WTC11 (cell line): ENCODE measurements around the gene LAMA2. TPM values are rescaled to one million over a fixed set of nuclear protein-coding genes. Genes with fewer than 3 reads are reported as not detected.

Experiments
- ATAC-seq: fragments of 200-7000 bp; cut with Tn5 transposase; 2 replicates; pipeline ENCODE4 v1.10.0; 2021; ENCODE audit warnings: mild to moderate bottlenecking, moderate library complexity
- CTCF ChIA-PET: fragments of 300-600 bp; sonication (Branson Sonifier 250); formaldehyde crosslinking; loops from one replicate; lab custom pipeline; 2021; ENCODE audit warnings: antibody characterized with exemption; lab: Charles Lee
- POLR2A ChIA-PET: fragments of 350-600 bp; sonication (Branson Sonifier 250); formaldehyde crosslinking; loops from one replicate; lab custom pipeline; 2021; ENCODE audit warnings: antibody characterized with exemption; lab: Charles Lee
- DNase-seq: peaks from one replicate; pipeline ENCODE4 v3.0.0; 2021; ENCODE audit warnings: low spot score
- H3K27ac Mint-ChIP-seq: 2 replicates; pipeline ENCODE4 v1.8.0; 2021; ENCODE audit warnings: mixed read lengths
- H3K27me3 Mint-ChIP-seq: 2 replicates; pipeline ENCODE4 v1.8.0; 2021; ENCODE audit warnings: low read depth, mild to moderate bottlenecking, moderate library complexity, mixed read lengths
- H3K36me3 Mint-ChIP-seq: 2 replicates; pipeline ENCODE4 v1.8.0; 2021; ENCODE audit warnings: mixed read lengths
- H3K4me1 Mint-ChIP-seq: 2 replicates; pipeline ENCODE4 v1.8.0; 2022; ENCODE audit warnings: mixed read lengths
- H3K4me3 Mint-ChIP-seq: 2 replicates; pipeline ENCODE4 v1.8.0; 2021; ENCODE audit warnings: mild to moderate bottlenecking, moderate library complexity, mixed read lengths
- H3K9me3 Mint-ChIP-seq: 2 replicates; pipeline ENCODE4 v1.8.0; 2021; ENCODE audit warnings: mixed read lengths
- AFF4 ChIP-seq: sonication (generic); formaldehyde crosslinking; IDR thresholded peaks from 2 replicates; pipeline ENCODE4 v1.8.1; 2023; ENCODE audit warnings: mild to moderate bottlenecking, missing genetic modification reagents, borderline replicate concordance
- ATF3 ChIP-seq: sonication (generic); formaldehyde crosslinking; conservative IDR thresholded peaks from 2 replicates; pipeline ENCODE4 v1.8.1; 2022; ENCODE audit warnings: mild to moderate bottlenecking, missing genetic modification reagents
- CREB1 ChIP-seq: sonication (generic); formaldehyde crosslinking; IDR thresholded peaks from 2 replicates; pipeline ENCODE4 v1.8.0; 2023; ENCODE audit warnings: mild to moderate bottlenecking, missing genetic modification reagents
- ESRRA ChIP-seq: sonication (generic); formaldehyde crosslinking; IDR thresholded peaks from 2 replicates; pipeline ENCODE4 v1.8.1; 2022; ENCODE audit warnings: mild to moderate bottlenecking, missing genetic modification reagents, borderline replicate concordance
- FOXJ3 ChIP-seq: sonication (generic); formaldehyde crosslinking; IDR thresholded peaks from 2 replicates; pipeline ENCODE4 v1.9.0; 2021; ENCODE audit warnings: missing genetic modification reagents, mild to moderate bottlenecking, borderline replicate concordance
- GABPB1 ChIP-seq: sonication (generic); formaldehyde crosslinking; IDR thresholded peaks from 2 replicates; pipeline ENCODE4 v1.8.1; 2023; ENCODE audit warnings: mild to moderate bottlenecking, missing genetic modification reagents
- GRHL2 ChIP-seq: fragments of 250-450 bp; sonication (Bioruptor Pico); IDR thresholded peaks from 2 replicates; pipeline ENCODE4 v1.8.0; 2022; ENCODE audit warnings: mild to moderate bottlenecking, moderate library complexity; ENCODE audit not compliant: insufficient replicate concordance, severe bottlenecking
- GTF2I ChIP-seq: fragments of 250-450 bp; sonication (Bioruptor Pico); conservative IDR thresholded peaks from 2 replicates; pipeline ENCODE4 v1.4.0; 2021; ENCODE audit warnings: mild to moderate bottlenecking
- KAT7 ChIP-seq: sonication (generic); formaldehyde crosslinking; IDR thresholded peaks from 2 replicates; pipeline ENCODE4 v1.8.1; 2023; ENCODE audit warnings: missing genetic modification reagents, mild to moderate bottlenecking, borderline replicate concordance
- MXD4 ChIP-seq: fragments of 250-450 bp; sonication (Bioruptor Pico); IDR thresholded peaks from 2 replicates; pipeline ENCODE4 v1.8.0; 2021; ENCODE audit warnings: mild to moderate bottlenecking, moderate library complexity, borderline replicate concordance
- NR3C1 ChIP-seq: sonication (generic); formaldehyde crosslinking; conservative IDR thresholded peaks from 2 replicates; pipeline ENCODE4 v1.8.1; 2023; ENCODE audit warnings: low read depth, mild to moderate bottlenecking, missing genetic modification reagents
- OVOL2 ChIP-seq: fragments of 250-450 bp; sonication (Bioruptor Pico); IDR thresholded peaks from 2 replicates; pipeline ENCODE4 v1.9.0; 2021; ENCODE audit warnings: mild to moderate bottlenecking, borderline replicate concordance
- PREB ChIP-seq: sonication (generic); formaldehyde crosslinking; IDR thresholded peaks from 2 replicates; pipeline ENCODE4 v1.8.1; 2022; ENCODE audit warnings: mild to moderate bottlenecking, missing genetic modification reagents, moderate library complexity, borderline replicate concordance
- RELA ChIP-seq: sonication (generic); formaldehyde crosslinking; IDR thresholded peaks from 2 replicates; pipeline ENCODE4 v1.8.1; 2022; ENCODE audit warnings: missing genetic modification reagents, mild to moderate bottlenecking, borderline replicate concordance
- SP1 ChIP-seq: sonication (generic); formaldehyde crosslinking; conservative IDR thresholded peaks from 2 replicates; pipeline ENCODE4 v1.8.1; 2022; ENCODE audit warnings: missing genetic modification reagents
- ZBTB21 ChIP-seq: sonication (generic); formaldehyde crosslinking; IDR thresholded peaks from 2 replicates; pipeline ENCODE4 v1.8.1; 2023; ENCODE audit warnings: mild to moderate bottlenecking, missing genetic modification reagents, borderline replicate concordance
- ZNF121 ChIP-seq: sonication (generic); formaldehyde crosslinking; IDR thresholded peaks from 2 replicates; pipeline ENCODE4 v1.8.0; 2023; ENCODE audit warnings: missing genetic modification reagents
- ZNF263 ChIP-seq: sonication (generic); formaldehyde crosslinking; IDR thresholded peaks from 2 replicates; pipeline ENCODE4 v1.8.1; 2022; ENCODE audit warnings: low read depth, mild to moderate bottlenecking, moderate library complexity, missing genetic modification reagents
- total RNA-seq: library from RNA; stranded (reverse); gene quantifications from 3 replicates; pipeline ENCODE4 v1.2.3, GENCODE V29; 2021
- TF ChIP-seq, protein P1 (sequence below): fragments of 250-450 bp; sonication (Bioruptor Pico); IDR thresholded peaks from 2 replicates; pipeline ENCODE4 v1.8.0; 2021; ENCODE audit warnings: mild to moderate bottlenecking
- TF ChIP-seq, protein P2 (sequence below): sonication (generic); formaldehyde crosslinking; IDR thresholded peaks from 2 replicates; pipeline ENCODE4 v1.8.0; 2023; ENCODE audit warnings: missing genetic modification reagents, mild to moderate bottlenecking, borderline replicate concordance
- TF ChIP-seq, protein P3 (sequence below): fragments of 200-600 bp; IDR thresholded peaks from 2 replicates; pipeline ENCODE4 v1.8.0; 2022; ENCODE audit warnings: antibody characterized with exemption

Gene LAMA2
- total RNA-seq, 1 experiment from 2014 or later: 6.6 TPM

- TF ChIP-seq PREB (CRISPR knock-in tag): no peak
- TF ChIP-seq RELA (CRISPR knock-in tag): no peak
- TF ChIP-seq, protein P1, sequence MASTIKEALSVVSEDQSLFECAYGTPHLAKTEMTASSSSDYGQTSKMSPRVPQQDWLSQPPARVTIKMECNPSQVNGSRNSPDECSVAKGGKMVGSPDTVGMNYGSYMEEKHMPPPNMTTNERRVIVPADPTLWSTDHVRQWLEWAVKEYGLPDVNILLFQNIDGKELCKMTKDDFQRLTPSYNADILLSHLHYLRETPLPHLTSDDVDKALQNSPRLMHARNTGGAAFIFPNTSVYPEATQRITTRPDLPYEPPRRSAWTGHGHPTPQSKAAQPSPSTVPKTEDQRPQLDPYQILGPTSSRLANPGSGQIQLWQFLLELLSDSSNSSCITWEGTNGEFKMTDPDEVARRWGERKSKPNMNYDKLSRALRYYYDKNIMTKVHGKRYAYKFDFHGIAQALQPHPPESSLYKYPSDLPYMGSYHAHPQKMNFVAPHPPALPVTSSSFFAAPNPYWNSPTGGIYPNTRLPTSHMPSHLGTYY (CRISPR knock-in tag): no peak
- TF ChIP-seq, protein P2, sequence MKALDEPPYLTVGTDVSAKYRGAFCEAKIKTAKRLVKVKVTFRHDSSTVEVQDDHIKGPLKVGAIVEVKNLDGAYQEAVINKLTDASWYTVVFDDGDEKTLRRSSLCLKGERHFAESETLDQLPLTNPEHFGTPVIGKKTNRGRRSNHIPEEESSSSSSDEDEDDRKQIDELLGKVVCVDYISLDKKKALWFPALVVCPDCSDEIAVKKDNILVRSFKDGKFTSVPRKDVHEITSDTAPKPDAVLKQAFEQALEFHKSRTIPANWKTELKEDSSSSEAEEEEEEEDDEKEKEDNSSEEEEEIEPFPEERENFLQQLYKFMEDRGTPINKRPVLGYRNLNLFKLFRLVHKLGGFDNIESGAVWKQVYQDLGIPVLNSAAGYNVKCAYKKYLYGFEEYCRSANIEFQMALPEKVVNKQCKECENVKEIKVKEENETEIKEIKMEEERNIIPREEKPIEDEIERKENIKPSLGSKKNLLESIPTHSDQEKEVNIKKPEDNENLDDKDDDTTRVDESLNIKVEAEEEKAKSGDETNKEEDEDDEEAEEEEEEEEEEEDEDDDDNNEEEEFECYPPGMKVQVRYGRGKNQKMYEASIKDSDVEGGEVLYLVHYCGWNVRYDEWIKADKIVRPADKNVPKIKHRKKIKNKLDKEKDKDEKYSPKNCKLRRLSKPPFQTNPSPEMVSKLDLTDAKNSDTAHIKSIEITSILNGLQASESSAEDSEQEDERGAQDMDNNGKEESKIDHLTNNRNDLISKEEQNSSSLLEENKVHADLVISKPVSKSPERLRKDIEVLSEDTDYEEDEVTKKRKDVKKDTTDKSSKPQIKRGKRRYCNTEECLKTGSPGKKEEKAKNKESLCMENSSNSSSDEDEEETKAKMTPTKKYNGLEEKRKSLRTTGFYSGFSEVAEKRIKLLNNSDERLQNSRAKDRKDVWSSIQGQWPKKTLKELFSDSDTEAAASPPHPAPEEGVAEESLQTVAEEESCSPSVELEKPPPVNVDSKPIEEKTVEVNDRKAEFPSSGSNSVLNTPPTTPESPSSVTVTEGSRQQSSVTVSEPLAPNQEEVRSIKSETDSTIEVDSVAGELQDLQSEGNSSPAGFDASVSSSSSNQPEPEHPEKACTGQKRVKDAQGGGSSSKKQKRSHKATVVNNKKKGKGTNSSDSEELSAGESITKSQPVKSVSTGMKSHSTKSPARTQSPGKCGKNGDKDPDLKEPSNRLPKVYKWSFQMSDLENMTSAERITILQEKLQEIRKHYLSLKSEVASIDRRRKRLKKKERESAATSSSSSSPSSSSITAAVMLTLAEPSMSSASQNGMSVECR (CRISPR knock-in tag): no peak
- TF ChIP-seq SP1: no peak
- TF ChIP-seq GTF2I (CRISPR knock-in tag): no peak
- no peak for TF ChIP-seq NR3C1 (CRISPR knock-in tag)
Observed at GRCh38 chr6:129105793-129106192, 222.9 kb downstream of the LAMA2 start (continued).

- DNase-seq: no peak
- H3K4me3 Mint-ChIP-seq: no peak overlapping the region
- no peak for ATAC-seq
- ChIA-PET POLR2A (no interaction called here), CTCF (no interaction called here)
- H3K27ac Mint-ChIP-seq: no peak overlapping the region
- no peaks in the 10 kb centered on the region for H3K27me3 Mint-ChIP-seq
- TF ChIP-seq ZNF263 (CRISPR knock-in tag) (no peak), ZBTB21 (CRISPR knock-in tag) (no peak)
- no peaks in the 10 kb centered on the region for H3K36me3 Mint-ChIP-seq
- no peaks in the 10 kb centered on the region for H3K9me3 Mint-ChIP-seq
- peaks cover 24% of the 10 kb centered on the region for H3K4me1 Mint-ChIP-seq
Observed at GRCh38 chr6:129108337-129108736, 225.4 kb downstream of the LAMA2 start.

DNA sequence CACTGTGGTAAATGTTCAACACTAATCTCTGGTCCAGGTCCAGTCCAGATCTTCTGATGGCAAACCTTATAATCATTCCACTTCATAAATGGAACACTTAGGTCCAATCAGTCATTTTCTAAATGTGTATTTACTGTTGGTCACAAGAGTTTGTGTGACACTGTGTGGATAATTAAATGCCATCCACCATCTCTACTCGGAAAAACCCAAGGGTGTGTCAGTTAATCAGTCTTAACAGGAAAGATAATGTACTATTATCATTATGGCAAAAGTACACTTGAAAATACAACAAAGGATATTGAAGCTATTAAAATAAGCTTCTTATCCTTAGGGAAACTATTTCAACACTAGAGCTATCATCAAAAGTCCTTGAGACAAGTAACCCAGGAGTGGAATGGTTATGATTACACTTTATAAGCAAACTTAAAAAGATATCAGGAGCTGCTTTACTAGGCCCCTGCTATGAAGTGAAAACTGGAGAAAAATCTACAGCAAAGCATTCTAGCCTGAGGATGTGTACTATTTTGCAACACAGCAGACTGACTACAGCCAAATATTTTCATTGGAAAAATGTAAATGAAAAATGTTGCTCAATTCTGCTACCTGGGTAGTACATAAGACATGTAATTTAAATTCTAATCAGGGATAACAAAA lies 227.9 kb downstream of the LAMA2 start:
- ATAC-seq (no peak), DNase-seq (no peak)
- Mint-ChIP-seq H3K36me3 (no peaks in the 10 kb centered on the region), H3K4me1 (peaks cover 19% of the 10 kb centered on the region), H3K9me3 (no peaks in the 10 kb centered on the region), H3K4me3 (no peak overlapping the region), H3K27ac (no peak overlapping the region), H3K27me3 (no peaks in the 10 kb centered on the region)
- TF ChIP-seq OVOL2 (CRISPR knock-in tag): no peak
- TF ChIP-seq GRHL2: no peak
- TF ChIP-seq KAT7 (CRISPR knock-in tag): no peak
- no peak for TF ChIP-seq ATF3 (CRISPR knock-in tag)
- TF ChIP-seq MXD4 (CRISPR knock-in tag): no peak
- no peak for TF ChIP-seq ZNF121
- TF ChIP-seq, protein P3, sequence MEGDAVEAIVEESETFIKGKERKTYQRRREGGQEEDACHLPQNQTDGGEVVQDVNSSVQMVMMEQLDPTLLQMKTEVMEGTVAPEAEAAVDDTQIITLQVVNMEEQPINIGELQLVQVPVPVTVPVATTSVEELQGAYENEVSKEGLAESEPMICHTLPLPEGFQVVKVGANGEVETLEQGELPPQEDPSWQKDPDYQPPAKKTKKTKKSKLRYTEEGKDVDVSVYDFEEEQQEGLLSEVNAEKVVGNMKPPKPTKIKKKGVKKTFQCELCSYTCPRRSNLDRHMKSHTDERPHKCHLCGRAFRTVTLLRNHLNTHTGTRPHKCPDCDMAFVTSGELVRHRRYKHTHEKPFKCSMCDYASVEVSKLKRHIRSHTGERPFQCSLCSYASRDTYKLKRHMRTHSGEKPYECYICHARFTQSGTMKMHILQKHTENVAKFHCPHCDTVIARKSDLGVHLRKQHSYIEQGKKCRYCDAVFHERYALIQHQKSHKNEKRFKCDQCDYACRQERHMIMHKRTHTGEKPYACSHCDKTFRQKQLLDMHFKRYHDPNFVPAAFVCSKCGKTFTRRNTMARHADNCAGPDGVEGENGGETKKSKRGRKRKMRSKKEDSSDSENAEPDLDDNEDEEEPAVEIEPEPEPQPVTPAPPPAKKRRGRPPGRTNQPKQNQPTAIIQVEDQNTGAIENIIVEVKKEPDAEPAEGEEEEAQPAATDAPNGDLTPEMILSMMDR: no peak
- no peak for TF ChIP-seq CREB1 (CRISPR knock-in tag)
- TF ChIP-seq AFF4 (CRISPR knock-in tag): no peak
- no peak for TF ChIP-seq ESRRA (CRISPR knock-in tag)
- TF ChIP-seq GABPB1 (CRISPR knock-in tag): no peak
- no peak for TF ChIP-seq FOXJ3 (CRISPR knock-in tag)
- CTCF ChIA-PET: no interaction called here
- POLR2A ChIA-PET: no interaction called here
